Panc1 (cell line): ENCODE measurements around the gene TEF. TPM values are rescaled to one million over a fixed set of nuclear protein-coding genes. Genes with fewer than 3 reads are reported as not detected.

Experiments
- ATAC-seq: fragments of 200-7000 bp; cut with Tn5 transposase; 2 replicates; pipeline ENCODE4 v1.9.1; 2020; ENCODE audit warnings: mild to moderate bottlenecking, moderate library complexity
- BruUV-seq: library from RNA; stranded (reverse); fragments of 400-500 nt; replicated peaks from 2 replicates; lab custom pipeline; 2021; lab: Mats Ljungman, UMichigan
- CTCF ChIA-PET: fragments of 300-600 bp; sonication (Branson Sonifier 250); formaldehyde crosslinking; loops from one replicate; lab custom pipeline; 2022; ENCODE audit warnings: antibody characterized with exemption; lab: Charles Lee
- POLR2A ChIA-PET: fragments of 300-600 bp; sonication (Branson Sonifier 250); formaldehyde crosslinking; loops from one replicate; lab custom pipeline; 2022; ENCODE audit warnings: antibody characterized with exemption; lab: Charles Lee
- DNase-seq: peaks from one replicate; pipeline ENCODE4 v3.0.0-alpha.2; 2010; ENCODE audit warnings: low read depth, low spot score
- H3K27ac ChIP-seq: 2 replicates; pipeline ENCODE4 v1.5.1; 2011; ENCODE audit warnings: mild to moderate bottlenecking, low read length, inconsistent platforms
- H3K27me3 ChIP-seq: fragments of 200-500 bp; sonication (Bioruptor generic); 2 replicates; pipeline ENCODE4 v1.6.0; 2014; ENCODE audit warnings: low read length, inconsistent platforms; ENCODE audit not compliant: control insufficient read depth, insufficient read depth
- H3K36me3 ChIP-seq: fragments of 200-500 bp; sonication (Bioruptor generic); 2 replicates; pipeline ENCODE4 v1.5.1; 2014; ENCODE audit warnings: inconsistent platforms, mild to moderate bottlenecking, low read length, moderate library complexity; ENCODE audit not compliant: control insufficient read depth, insufficient read depth
- H3K4me1 ChIP-seq: 2 replicates; pipeline ENCODE4 v1.5.1; 2011; ENCODE audit warnings: inconsistent platforms, mild to moderate bottlenecking, low read length, moderate library complexity; ENCODE audit not compliant: control insufficient read depth, insufficient read depth
- H3K4me3 ChIP-seq, 2 experiments: 2 replicates each; pipeline ENCODE4 v1.5.1; 2011 to 2012; ENCODE audit warnings: low read depth in 2 of 2, low read length in 2 of 2, mild to moderate bottlenecking in 2 of 2, inconsistent platforms in 1 of 2, moderate library complexity in 1 of 2
- H3K9me3 ChIP-seq: fragments of 200-500 bp; sonication (Bioruptor generic); 2 replicates; pipeline ENCODE4 v1.5.1; 2014; ENCODE audit warnings: low read depth, mild to moderate bottlenecking, inconsistent platforms, low read length, moderate library complexity; ENCODE audit not compliant: control insufficient read depth, insufficient read depth
- CTCF ChIP-seq: fragments of 450-650 bp; IDR thresholded peaks from 2 replicates; pipeline ENCODE4 v1.5.1; 2017; ENCODE audit warnings: mild to moderate bottlenecking
- POLR2AphosphoS5 ChIP-seq: IDR thresholded peaks from 2 replicates; pipeline ENCODE4 v1.6.1; 2012; ENCODE audit warnings: mild to moderate bottlenecking, low read depth, low read length, moderate library complexity
- REST ChIP-seq, 2 experiments: IDR thresholded peaks; 2 replicates each; pipeline ENCODE4 v1.6.1; 2011 to 2012; ENCODE audit warnings: low read depth in 2 of 2, control low read depth in 1 of 2, low read length in 1 of 2, mild to moderate bottlenecking in 1 of 2, moderate library complexity in 1 of 2; ENCODE audit not compliant: insufficient read depth in 1 of 2
- SIN3A ChIP-seq: IDR thresholded peaks from 2 replicates; pipeline ENCODE4 v1.6.1; 2012; ENCODE audit warnings: low read depth, mild to moderate bottlenecking, low read length, moderate library complexity, borderline replicate concordance; ENCODE audit not compliant: insufficient read depth
- TCF7L2 ChIP-seq: IDR thresholded peaks from 2 replicates; pipeline ENCODE4 v1.6.1; 2011; ENCODE audit warnings: mild to moderate bottlenecking, low read depth, low read length, inconsistent platforms
- in situ Hi-C: cut with HindIII; loops from 2 replicates; pipeline ENCODE4 v1.10.0; 2016; ENCODE audit warnings: low sequenced_read_pairs, low pct_unique_long_range_greater_than_20kb
- intact Hi-C: fragments of 100-400 bp; cut with micrococcal nuclease; formaldehyde crosslinking; loops from one replicate; pipeline ENCODE4 v1.10.0; 2022; ENCODE audit not compliant: unreplicated experiment
- total RNA-seq: library from RNA; stranded (reverse); gene quantifications from one replicate; pipeline ENCODE4 v1.2.1, GENCODE V29; 2021; ENCODE audit not compliant: unreplicated experiment

The TEF gene
- total RNA-seq, 1 experiment from 2014 or later = 7.8 TPM

GRCh38 chr22:41351011-41351410 lies 30.7 kb upstream of the TEF start:
- intact Hi-C loops = no loop called here

DNA sequence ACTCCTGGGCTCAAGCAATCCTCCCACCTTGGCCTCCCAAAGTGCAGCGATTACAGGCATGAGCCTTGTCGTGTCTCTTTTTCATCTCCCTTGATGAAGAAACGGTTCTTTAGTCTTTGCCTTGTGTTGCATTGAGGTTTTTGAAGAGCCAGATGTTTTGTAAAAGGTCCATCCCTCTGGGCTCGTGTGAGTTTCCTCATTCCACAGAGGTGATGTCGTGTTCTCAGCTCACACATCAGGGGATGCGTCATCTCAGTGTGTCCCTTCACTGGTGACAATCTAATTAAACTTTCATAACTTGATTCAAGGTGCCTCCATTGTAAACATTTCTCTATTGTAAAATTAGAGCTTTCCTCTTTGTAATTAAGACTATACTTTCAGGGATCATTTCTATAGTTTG lies 29.7 kb upstream of the TEF start:
- in situ Hi-C loops (no loop called here), intact Hi-C loops (no loop called here)
- POLR2A ChIA-PET = no interaction called here
- CTCF ChIA-PET = no interaction called here
- BruUV-seq = no TSS peak
- Histone ChIP-seq H3K4me1 (no peaks in the 10 kb centered on the region), H3K4me3 (no peak overlapping the region), H3K36me3 (no peaks in the 10 kb centered on the region; the same call in 1 of the 2 replicates), H3K27me3 (no peaks in the 10 kb centered on the region), H3K27ac (no peak overlapping the region), H3K9me3 (no peaks in the 10 kb centered on the region)
- ATAC-seq (no peak), DNase-seq (peak; percentile 15)
- TF ChIP-seq CTCF (no peak), SIN3A (no peak), POLR2AphosphoS5 (no peak), TCF7L2 (no peak), REST (IDR thresholded peaks at IDR 0.05; ENCODE audit: insufficient read depth in 1 of 2, low read depth in 2 of 2, low read length in 1 of 2) (no peak)

More at GRCh38 chr22:41351011-41351410, 30.7 kb upstream of the TEF start:
- no TSS peak for BruUV-seq
- CTCF ChIA-PET = no interaction called here
- Histone ChIP-seq H3K4me3 (no peak overlapping the region), H3K27ac (no peak overlapping the region), H3K9me3 (no peaks in the 10 kb centered on the region), H3K27me3 (no peaks in the 10 kb centered on the region), H3K36me3 (no peaks in the 10 kb centered on the region; the same call in none of the 2 replicates), H3K4me1 (no peaks in the 10 kb centered on the region)
- TF ChIP-seq SIN3A (no peak), CTCF (no peak), POLR2AphosphoS5 (no peak), TCF7L2 (no peak), REST (IDR thresholded peaks at IDR 0.05; ENCODE audit: insufficient read depth in 1 of 2, low read depth in 2 of 2, low read length in 1 of 2) (no peak)
- POLR2A ChIA-PET = no interaction called here
- in situ Hi-C loops = no loop called here
- no peak for DNase-seq
- ATAC-seq = no peak
